ENCODE measurements around the gene MRPS26. TPM values are rescaled to one million over a fixed set of nuclear protein-coding genes. Genes with fewer than 3 reads are reported as not detected.
A peak's percentile ranks its signal among the peaks of the same experiment; 100 is the strongest.

Gene MRPS26
- total and polyA plus RNA-seq, 2 of the 13 experiments (the other 11 are each of a cell fraction or from before 2014, with no cell fraction given) = 89.8 to 187 TPM

- TF ChIP-seq ZBTB40 (IDR thresholded peaks at IDR 0.05) (no peak), ZBTB40 (CRISPR knock-in tag; IDR thresholded peaks at IDR 0.05) (peak; percentile 26; the same call in 1 of the 2 replicates), MEIS2 (CRISPR knock-in tag; IDR thresholded peaks at IDR 0.05) (peak; percentile 14; the same call in 1 of the 2 replicates), ZBTB26 (CRISPR knock-in tag; IDR thresholded peaks at IDR 0.05; ENCODE audit: borderline replicate concordance) (no peak), MTA3 (CRISPR knock-in tag; IDR thresholded peaks at IDR 0.05) (no peak), TBP (CRISPR knock-in tag; IDR thresholded peaks at IDR 0.05) (no peak), SNAPC2 (CRISPR knock-in tag; IDR thresholded peaks at IDR 0.05) (no peak), KLF13 (CRISPR knock-in tag; IDR thresholded peaks at IDR 0.05) (no peak), XRCC5 (optimal IDR thresholded peaks at IDR 0.05; ENCODE audit: low read length) (peak; percentile 13), ZFP36 (IDR thresholded peaks at IDR 0.05; ENCODE audit: borderline replicate concordance, low read depth, low read length, partially characterized antibody) (no peak), GMEB1 (CRISPR knock-in tag; IDR thresholded peaks at IDR 0.05; ENCODE audit: borderline replicate concordance) (no peak), HNF1B (CRISPR knock-in tag; IDR thresholded peaks at IDR 0.05) (no peak; the same call in 1 of the 2 replicates)
Observed at GRCh38 chr20:3082955-3083952, 37.4 kb downstream of the MRPS26 start (continued).
